Measurements from ENCODE around the gene TMPRSS6.

The TMPRSS6 gene

GRCh38 chr22:37112084-37112728 lies 2.7 kb upstream of the TMPRSS6 start:
- no peak for DNase-seq

- no peak for DNase-seq
Observed at GRCh38 chr22:37111156-37111717, 1.7 kb upstream of the TMPRSS6 start.

GRCh38 chr22:37107816-37108621 lies 1.5 kb downstream of the TMPRSS6 start:
- no peak for DNase-seq

GRCh38 chr22:37105990-37106389 lies 3.5 kb downstream of the TMPRSS6 start:
- no peak for DNase-seq

DNA sequence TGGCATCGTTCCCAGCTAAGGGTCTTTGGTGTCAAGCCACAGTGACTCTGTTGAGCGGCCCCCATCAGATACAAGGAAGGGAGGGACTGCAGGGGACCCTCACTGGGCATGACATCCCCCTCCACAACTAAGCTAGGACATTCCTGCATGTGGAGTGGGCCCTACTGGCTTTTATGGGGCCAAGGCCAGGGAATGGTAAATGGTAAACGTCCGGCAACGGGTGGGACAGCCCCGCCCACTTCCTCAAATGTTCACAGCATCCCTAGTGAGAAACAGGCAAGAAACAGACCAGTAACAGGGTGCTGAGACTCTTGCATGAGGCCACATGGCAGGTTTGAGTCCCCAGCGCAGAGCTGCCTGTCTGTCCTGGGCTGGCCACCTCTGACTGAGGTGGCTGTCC lies 4.4 kb downstream of the TMPRSS6 start:
- DNase-seq = no peak

DNA sequence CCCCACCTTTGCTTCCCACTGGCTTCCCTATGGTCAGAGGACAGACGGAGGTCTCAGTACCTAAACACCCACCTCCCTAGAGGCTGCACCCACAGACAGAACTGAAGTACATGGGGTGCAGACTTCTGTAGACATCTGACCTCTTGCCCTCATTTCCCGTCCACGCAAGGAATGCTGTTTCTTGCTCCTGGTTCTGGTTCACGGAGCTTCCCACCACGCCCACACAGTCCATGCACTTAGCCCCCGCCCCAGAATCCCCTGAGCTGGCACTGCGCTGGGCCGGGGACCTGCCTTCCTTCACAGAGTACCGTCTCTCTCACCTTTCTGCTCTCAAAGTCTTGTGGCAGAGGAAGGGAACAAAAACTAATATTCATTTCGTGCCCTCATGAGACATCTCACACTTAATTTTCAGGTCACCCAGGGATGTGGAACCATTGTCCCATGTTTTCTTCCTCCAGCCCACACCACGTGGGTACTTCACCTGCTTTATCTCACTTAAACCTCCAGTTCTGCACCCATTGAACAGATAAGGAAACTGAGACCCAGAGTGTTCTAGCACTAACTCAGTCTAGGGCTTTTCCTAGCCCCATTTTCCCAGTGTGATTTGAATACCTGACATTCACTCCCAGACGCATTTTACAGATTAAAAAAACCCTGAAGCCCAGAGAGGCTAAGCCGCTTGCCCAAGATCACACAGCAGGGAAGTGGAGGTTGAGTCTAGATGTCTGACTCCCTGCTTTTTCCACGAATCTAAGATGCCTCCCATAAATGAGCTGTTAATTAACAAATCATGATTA lies 5.7 kb downstream of the TMPRSS6 start:
- DNase-seq = no peak

GRCh38 chr22:37103151-37103550 lies 6.4 kb downstream of the TMPRSS6 start:
- DNase-seq = no peak

GRCh38 chr22:37101311-37102066 lies 8.0 kb downstream of the TMPRSS6 start:
- DNase-seq = no peak

DNA sequence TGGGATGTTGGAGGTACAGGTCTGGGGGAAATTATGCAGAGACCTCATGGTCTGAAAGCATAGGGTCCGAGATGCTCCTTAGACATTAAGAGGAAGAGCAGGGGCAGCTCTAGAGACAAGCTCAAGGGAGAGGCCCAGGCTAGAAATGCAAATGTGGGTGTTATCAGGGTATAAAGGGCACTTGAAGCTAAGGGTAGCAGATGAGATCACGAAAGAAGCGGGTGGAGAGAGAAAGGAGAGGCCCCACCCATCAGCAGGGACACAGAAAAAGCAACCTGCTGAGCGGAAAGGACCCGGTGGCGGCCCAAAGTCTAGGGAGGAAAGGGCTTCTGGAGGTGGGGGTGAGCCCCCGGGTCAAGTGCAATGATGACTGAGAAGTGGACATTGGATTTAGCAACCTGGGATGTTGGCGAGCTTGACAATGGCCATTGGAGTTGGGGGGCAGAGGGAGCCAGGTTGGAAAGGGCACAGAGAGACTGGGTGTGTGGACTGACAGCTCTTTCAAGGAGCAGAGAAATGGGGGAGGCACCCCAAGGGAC lies 8.9 kb downstream of the TMPRSS6 start:
- DNase-seq = no peak

GRCh38 chr22:37098976-37099591 lies 10.4 kb downstream of the TMPRSS6 start:
- DNase-seq = no peak

GRCh38 chr22:37097346-37097745 lies 12.2 kb downstream of the TMPRSS6 start:
- peak; percentile 14 for DNase-seq

- no peak for DNase-seq
Observed at GRCh38 chr22:37095113-37095512, 14.4 kb downstream of the TMPRSS6 start.

GRCh38 chr22:37094239-37094638 lies 15.3 kb downstream of the TMPRSS6 start:
- no peak for DNase-seq

- DNase-seq = no peak
Observed at GRCh38 chr22:37092997-37093396, 16.5 kb downstream of the TMPRSS6 start.

GRCh38 chr22:37091994-37092393 lies 17.5 kb downstream of the TMPRSS6 start:
- no peak for DNase-seq

GRCh38 chr22:37090920-37091695 lies 18.4 kb downstream of the TMPRSS6 start:
- DNase-seq = no peak

GRCh38 chr22:37089434-37089833 lies 20.1 kb downstream of the TMPRSS6 start:
- DNase-seq = no peak

DNA sequence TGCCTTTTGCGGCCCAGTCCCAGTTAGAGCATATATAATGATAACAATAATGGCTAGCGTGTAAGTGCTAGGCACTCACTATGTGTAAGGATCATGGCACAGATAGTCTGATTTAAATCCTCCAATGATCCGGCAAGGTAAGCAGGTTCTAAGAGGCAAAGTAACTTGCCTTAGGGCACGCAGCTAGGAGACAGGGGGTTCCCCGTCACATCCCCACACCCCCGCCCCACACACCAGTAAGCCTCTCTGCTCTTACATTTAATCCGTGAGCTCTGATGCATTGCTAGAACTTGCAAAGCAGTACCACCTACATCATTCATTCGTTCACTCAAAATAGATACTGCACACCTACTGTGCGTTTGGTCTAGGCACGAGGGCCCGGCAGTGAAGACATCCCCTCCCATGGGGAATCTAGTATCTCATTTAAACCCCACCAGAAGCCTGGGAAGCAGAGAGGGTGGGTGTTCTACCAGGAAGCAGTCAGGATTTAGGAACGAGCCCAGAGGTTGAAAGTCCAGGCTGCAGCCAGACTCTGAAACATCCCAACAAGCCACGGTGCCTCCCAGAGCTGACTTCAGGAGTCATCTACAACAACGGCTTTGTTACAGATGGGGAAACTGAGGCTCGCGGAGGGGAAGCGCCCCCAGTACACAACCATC lies 20.6 kb downstream of the TMPRSS6 start:
- no peak for DNase-seq

DNA sequence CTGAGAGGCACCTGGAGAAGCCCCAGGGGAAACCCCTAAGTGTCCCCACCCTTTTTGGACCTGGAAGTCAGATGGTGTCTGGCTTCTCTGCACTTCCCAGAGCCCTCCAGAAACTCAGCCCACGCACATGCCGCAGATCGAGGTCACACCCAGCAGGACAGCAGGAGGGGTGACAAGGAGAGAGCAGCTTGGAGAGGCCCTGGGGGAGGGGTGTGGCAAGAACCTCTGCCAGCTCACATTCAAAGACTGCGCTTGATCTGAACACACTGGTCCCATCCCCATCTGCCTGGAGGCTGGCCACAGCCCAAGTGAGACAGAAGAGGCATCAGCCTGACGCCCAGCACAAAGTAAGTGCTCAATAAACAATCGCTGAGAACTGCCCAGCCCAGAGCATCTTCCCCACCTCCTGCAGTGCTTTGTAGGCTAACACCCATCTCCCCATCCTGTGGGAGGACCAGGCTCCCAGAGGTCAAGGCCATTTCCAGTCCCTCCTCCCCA lies 21.4 kb downstream of the TMPRSS6 start:
- no peak for DNase-seq

DNA sequence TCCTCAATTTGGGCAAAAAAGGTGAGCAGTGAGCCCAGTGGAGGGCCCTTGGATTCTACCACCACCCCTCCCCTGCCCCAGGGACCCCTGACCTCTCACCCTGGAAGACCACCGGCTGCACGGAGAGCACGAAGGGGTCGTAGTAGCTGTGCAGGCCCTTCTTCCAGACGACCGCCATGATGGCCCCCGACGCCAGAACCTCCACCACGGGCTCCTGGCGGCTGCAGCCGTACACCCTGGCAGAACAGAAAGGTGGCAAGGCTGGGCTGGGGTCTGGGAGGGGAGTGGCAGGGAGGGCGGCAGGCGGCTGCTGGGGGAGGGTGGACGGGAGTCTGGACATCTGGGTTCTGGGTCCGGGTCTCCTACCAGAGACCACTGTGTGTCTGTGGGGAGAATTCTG lies 23.3 kb downstream of the TMPRSS6 start:
- no peak for DNase-seq
